ENCODE data around the gene ATL2.

DNA sequence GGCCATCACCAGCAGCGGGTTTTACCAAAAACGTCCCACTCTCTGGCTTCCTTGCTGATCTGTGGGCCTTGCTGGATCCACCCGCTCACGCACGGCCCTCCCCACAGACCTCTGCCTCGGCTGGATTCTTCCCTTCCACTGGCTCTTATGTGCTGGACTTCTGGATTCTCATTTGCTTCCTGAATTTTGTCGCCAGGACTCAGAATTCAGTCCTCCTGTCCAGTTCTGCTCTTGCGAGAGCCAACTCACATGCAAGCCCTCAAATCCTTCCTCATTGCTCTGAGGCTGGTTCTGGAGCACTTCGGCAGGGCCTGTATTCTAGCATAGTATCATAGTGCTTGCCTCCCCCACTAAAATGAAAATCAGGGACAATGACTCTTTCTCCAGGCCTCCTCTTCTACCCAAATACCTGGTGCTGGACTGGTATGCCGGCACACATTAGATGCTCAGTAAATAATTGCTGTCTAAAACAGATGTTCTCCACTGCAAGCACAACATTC lies 115.5 kb downstream of the ATL2 start:
- TF ChIP-seq POLR2A (IDR thresholded peaks at IDR 0.05; ENCODE audit: low read depth, low read length) (no peak), POLR2AphosphoS5 (IDR thresholded peaks at IDR 0.05; ENCODE audit: low read depth, low read length) (no peak)

Data from GM12892 (cell line).